GM10248 (cell line): ENCODE measurements around the gene ARID2.

Experiments
- CTCF ChIA-PET: fragments of 300-600 bp; sonication (Branson Sonifier 250); formaldehyde crosslinking; extraction: SDS; loops from one replicate; lab custom pipeline; 2021; ENCODE audit warnings: antibody characterized with exemption; lab: Yijun Ruan, JAX
- POLR2A ChIA-PET: fragments of 350-650 bp; sonication (Branson Sonifier 250); formaldehyde crosslinking; extraction: SDS; loops from one replicate; lab custom pipeline; 2020; ENCODE audit warnings: antibody characterized with exemption; lab: Yijun Ruan, JAX
- DNase-seq: peaks from one replicate; pipeline ENCODE4 v3.0.0; 2012; ENCODE audit errors: extremely low spot score
- CTCF ChIP-seq: IDR thresholded peaks from 2 replicates; pipeline ENCODE4 v1.5.1; 2012; ENCODE audit warnings: mild to moderate bottlenecking, low read depth; ENCODE audit errors: extremely low read depth, missing control alignments, control extremely low read depth

ARID2 gene

GRCh38 chr12:45839917-45840316 is 110.4 kb downstream of the ARID2 start:
- no peak for TF ChIP-seq CTCF
- DNase-seq: no peak
- ChIA-PET POLR2A (no interaction called here), CTCF (interaction anchor here (0.9 to 1.5 kb wide), 4 partner anchors 8 to 296 kb away, joined by 3 read pairs; no protein-coding TSS in a partner anchor)

DNA sequence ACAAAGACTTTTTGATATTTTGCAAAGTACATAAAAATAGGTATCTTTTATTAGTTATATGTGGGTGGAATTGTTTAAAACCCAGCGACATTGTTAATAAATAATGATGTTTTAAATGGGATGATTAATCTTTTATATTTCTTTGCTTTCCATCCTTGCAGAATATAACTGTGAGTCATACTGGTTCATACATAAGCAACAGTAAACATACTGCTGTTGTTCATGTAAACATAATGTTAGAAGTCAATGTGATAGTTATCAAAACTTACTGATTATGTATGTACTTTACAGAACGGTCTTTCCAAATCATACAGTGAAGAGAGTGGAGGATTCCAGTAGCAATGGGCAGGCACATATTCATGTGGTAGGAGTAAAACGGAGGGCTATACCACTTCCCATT is 119.8 kb downstream of the ARID2 start:
- no peak for DNase-seq
- CTCF ChIA-PET: no interaction called here
- POLR2A ChIA-PET: no interaction called here
- TF ChIP-seq CTCF: no peak

GRCh38 chr12:45850302-45850701 is 120.8 kb downstream of the ARID2 start:
- ChIA-PET POLR2A (no interaction called here), CTCF (interaction anchor here (1.1 to 1.4 kb wide), 3 partner anchors 11 to 122 kb away, joined by 3 read pairs; no protein-coding TSS in a partner anchor)
- no peak for DNase-seq
- no peak for TF ChIP-seq CTCF

- POLR2A ChIA-PET: no interaction called here
- TF ChIP-seq CTCF: no peak
- CTCF ChIA-PET: no interaction called here
- no peak for DNase-seq
These were observed 123.0 kb downstream of the ARID2 start for GRCh38 chr12:45852508-45852907.

GRCh38 chr12:45853550-45853949 is 124.0 kb downstream of the ARID2 start:
- POLR2A ChIA-PET: no interaction called here
- CTCF ChIA-PET: no interaction called here
- no peak for DNase-seq
- TF ChIP-seq CTCF: no peak

DNA sequence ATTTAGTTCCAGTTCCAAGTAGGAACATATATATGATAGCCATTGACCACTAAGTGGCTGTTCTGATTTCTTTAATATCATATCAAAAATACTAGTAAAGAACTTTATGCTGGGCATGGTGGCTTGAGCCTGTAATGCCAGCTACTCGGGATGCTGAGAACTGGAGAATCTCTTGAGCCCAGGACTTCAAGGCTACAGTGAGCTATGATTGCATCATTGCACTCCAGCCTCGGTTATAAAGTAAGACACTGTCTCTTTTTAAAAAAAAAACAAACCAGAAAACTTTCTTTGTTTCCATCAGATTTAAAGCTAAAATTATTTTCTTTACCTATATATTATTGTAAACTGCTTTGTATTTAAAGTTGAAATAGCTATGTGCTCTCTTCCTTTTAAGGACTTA is 133.8 kb downstream of the ARID2 start:
- ChIA-PET POLR2A (no interaction called here), CTCF (no interaction called here)
- no peak for TF ChIP-seq CTCF
- DNase-seq: no peak
